Gastroesophageal sphincter (tissue), 4 donors: Measurements from ENCODE around the gene PLRG1. TPM values are rescaled to one million over a fixed set of nuclear protein-coding genes. Genes with fewer than 3 reads are reported as not detected.

Experiments used
- ATAC-seq: fragments of 150-250 bp; one replicate; pipeline ENCODE4 v1.9.1; 2016; ENCODE audit warnings: mild to moderate bottlenecking, moderate library complexity
- H3K27ac ChIP-seq, 4 donors: fragments of 200-600 bp; sonication (generic) in 3 of 4; 1 replicate in 3 of 4; 2 replicates in 1 of 4; pipeline ENCODE4 v1.5.1; 2016 to 2019
- H3K27me3 ChIP-seq: fragments of 200-600 bp; sonication (generic); one replicate; pipeline ENCODE4 v1.5.1; 2019
- H3K36me3 ChIP-seq, 2 donors: fragments of 200-600 bp; sonication (generic); one replicate each; pipeline ENCODE4 v1.5.1; 2019; ENCODE audit warnings: control low read depth in 1 of 2
- H3K4me1 ChIP-seq, 3 donors: fragments of 200-600 bp; sonication (generic); 1 replicate in 2 of 3; 2 replicates in 1 of 3; pipeline ENCODE4 v1.5.1; 2016 to 2019; ENCODE audit warnings: control low read depth in 2 of 3
- H3K4me3 ChIP-seq, 2 donors: fragments of 200-600 bp; sonication (generic); one replicate each; pipeline ENCODE4 v1.5.1; 2019; ENCODE audit warnings: mild to moderate bottlenecking in 1 of 2, moderate library complexity in 1 of 2
- H3K9me3 ChIP-seq, 3 donors: fragments of 200-600 bp; sonication (generic); one replicate each; pipeline ENCODE4 v1.5.1; 2017 to 2019; ENCODE audit warnings: control low read depth in 2 of 3
- EP300 ChIP-seq: sonication (generic); formaldehyde crosslinking; IDR thresholded peaks from one replicate; pipeline ENCODE4 v1.6.1; 2017; ENCODE audit warnings: antibody characterized with exemption, mild to moderate bottlenecking
- POLR2A ChIP-seq, 2 donors: fragments of 450-650 bp; IDR thresholded peaks; one replicate each; pipeline ENCODE4 v1.6.1; 2017; ENCODE audit warnings: antibody characterized with exemption in 2 of 2, mild to moderate bottlenecking in 2 of 2, moderate library complexity in 1 of 2
- POLR2AphosphoS5 ChIP-seq: sonication (generic); formaldehyde crosslinking; IDR thresholded peaks from one replicate; pipeline ENCODE4 v1.6.1; 2017; ENCODE audit warnings: antibody characterized with exemption
- WGBS, 2 donors: methylation state at CpG; one replicate each; pipeline ENCODE4 v1.1.5; 2018; ENCODE audit warnings: low coverage in 1 of 2; 5-methylcytosine and 5-hydroxymethylcytosine counted together
- total RNA-seq, 4 donors: library from RNA; depleted of rRNA; stranded (reverse); fragments of >200 nt; gene quantifications; one replicate each; pipeline ENCODE4 v1.1.0, GENCODE V29; 2016
- TF ChIP-seq, protein P1 (sequence below), 4 experiments: fragments of 200-600 bp in 2 of 4; fragments of 450-650 bp in 2 of 4; sonication (generic) in 1 of 4; IDR thresholded peaks; one replicate each; pipeline ENCODE4 v1.5.1; 2017 to 2019; ENCODE audit warnings: antibody characterized with exemption in 4 of 4, mild to moderate bottlenecking in 2 of 4, moderate library complexity in 2 of 4

The PLRG1 gene
- total RNA-seq, 4 donors from 2014 or later, result 41.4 to 54.0 (median 45.7) TPM

- Histone ChIP-seq H3K27me3 (no peaks in the 10 kb centered on the region), H3K4me3 (no peak overlapping the region), H3K9me3 (no peaks in the 10 kb centered on the region), H3K4me1 (peaks cover 0 to 3% (median 0%) of the 10 kb centered on the region in 3 donors), H3K27ac (no peak overlapping the region), H3K36me3 (peaks cover 18 to 100% of the 10 kb centered on the region in 2 donors)
- TF ChIP-seq POLR2AphosphoS5 (no peak), EP300 (no peak), POLR2A (IDR thresholded peaks at IDR 0.05) (no peak)
- TF ChIP-seq, protein P1, sequence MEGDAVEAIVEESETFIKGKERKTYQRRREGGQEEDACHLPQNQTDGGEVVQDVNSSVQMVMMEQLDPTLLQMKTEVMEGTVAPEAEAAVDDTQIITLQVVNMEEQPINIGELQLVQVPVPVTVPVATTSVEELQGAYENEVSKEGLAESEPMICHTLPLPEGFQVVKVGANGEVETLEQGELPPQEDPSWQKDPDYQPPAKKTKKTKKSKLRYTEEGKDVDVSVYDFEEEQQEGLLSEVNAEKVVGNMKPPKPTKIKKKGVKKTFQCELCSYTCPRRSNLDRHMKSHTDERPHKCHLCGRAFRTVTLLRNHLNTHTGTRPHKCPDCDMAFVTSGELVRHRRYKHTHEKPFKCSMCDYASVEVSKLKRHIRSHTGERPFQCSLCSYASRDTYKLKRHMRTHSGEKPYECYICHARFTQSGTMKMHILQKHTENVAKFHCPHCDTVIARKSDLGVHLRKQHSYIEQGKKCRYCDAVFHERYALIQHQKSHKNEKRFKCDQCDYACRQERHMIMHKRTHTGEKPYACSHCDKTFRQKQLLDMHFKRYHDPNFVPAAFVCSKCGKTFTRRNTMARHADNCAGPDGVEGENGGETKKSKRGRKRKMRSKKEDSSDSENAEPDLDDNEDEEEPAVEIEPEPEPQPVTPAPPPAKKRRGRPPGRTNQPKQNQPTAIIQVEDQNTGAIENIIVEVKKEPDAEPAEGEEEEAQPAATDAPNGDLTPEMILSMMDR (IDR thresholded peaks at IDR 0.05), result no peak
- ATAC-seq, result no peak
- WGBS, 2 donors, result 94 to 100% methylated on average over 3 to 4 of the region's 4 CpGs
These were observed 7.8 kb downstream of the PLRG1 start for GRCh38 chr4:154542271-154542879.

DNA sequence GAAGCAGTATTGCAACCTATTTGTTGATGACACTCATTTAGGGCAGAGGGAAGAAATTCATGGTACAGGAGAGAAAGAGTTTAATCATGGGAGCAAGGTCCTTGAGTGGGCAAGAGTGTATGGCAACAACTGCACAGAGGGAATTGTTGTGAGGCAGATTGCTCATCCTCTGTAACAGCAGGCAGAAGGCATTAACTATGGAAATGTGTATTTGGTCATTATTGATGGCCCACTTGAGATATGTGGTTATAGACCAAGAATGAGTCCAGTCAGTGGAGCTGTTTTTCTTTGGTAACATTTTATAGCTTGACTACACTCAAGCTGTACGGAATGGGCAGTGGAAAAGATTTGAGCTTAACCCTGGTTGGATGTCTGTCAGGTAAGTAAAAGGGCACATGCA is 15.9 kb downstream of the PLRG1 start:
- H3K9me3 ChIP-seq, result no peaks in the 10 kb centered on the region
- no peak overlapping the region for H3K4me3 ChIP-seq
- no peak for TF ChIP-seq POLR2AphosphoS5
- TF ChIP-seq, protein P1 (IDR thresholded peaks at IDR 0.05), result no peak
- TF ChIP-seq POLR2A (IDR thresholded peaks at IDR 0.05), result no peak
- TF ChIP-seq EP300, result no peak
- no peaks in the 10 kb centered on the region for H3K27me3 ChIP-seq
- WGBS, 2 donors, result 78 to 91% methylated on average over 1 of the region's 1 CpG
- H3K4me1 ChIP-seq, result peaks cover 0 to 5% (median 0%) of the 10 kb centered on the region in 3 donors
- H3K36me3 ChIP-seq, result peaks cover 4 to 38% of the 10 kb centered on the region in 2 donors
- no peak for ATAC-seq
- no peak overlapping the region for H3K27ac ChIP-seq

- H3K9me3 ChIP-seq, result no peaks in the 10 kb centered on the region
- TF ChIP-seq, protein P1 (IDR thresholded peaks at IDR 0.05), result no peak
- TF ChIP-seq POLR2A (IDR thresholded peaks at IDR 0.05) (no peak), POLR2AphosphoS5 (no peak), EP300 (no peak)
- H3K4me3 ChIP-seq, result no peak overlapping the region
- peaks cover 0 to 5% (median 0%) of the 10 kb centered on the region in 3 donors for H3K4me1 ChIP-seq
- no peak for ATAC-seq
- 71 to 95% methylated on average over 3 to 4 of the region's 4 CpGs for WGBS, 2 donors
- no peaks in the 10 kb centered on the region for H3K27me3 ChIP-seq
- no peak overlapping the region for H3K27ac ChIP-seq
- H3K36me3 ChIP-seq, result no peaks in the 10 kb centered on the region
These were observed 20.3 kb downstream of the PLRG1 start for GRCh38 chr4:154529728-154530519.

DNA sequence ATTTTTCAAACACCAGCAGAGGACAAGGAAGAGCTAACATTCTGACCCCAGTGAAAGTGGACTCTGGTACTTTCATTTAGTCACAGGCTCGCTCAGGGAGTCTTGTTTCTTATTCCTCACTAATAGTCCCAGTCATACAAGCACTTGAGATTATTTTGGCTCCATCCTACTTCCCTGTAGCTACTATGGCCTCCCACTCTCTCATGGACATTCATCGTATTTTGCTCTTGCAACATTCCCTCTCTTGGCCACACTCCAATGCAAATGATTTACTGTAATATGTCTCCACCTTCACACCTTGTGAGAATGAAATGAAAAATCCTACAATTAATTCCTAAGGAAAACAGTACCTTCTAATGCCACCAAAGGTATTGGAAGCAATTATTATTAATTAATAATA is 21.3 kb downstream of the PLRG1 start:
- no peak for ATAC-seq
- Histone ChIP-seq H3K27me3 (peaks cover 5% of the 10 kb centered on the region), H3K9me3 (no peaks in the 10 kb centered on the region), H3K36me3 (no peaks in the 10 kb centered on the region), H3K4me3 (no peak overlapping the region), H3K27ac (no peak overlapping the region), H3K4me1 (peaks cover 0 to 5% (median 0%) of the 10 kb centered on the region in 3 donors)
- 33 to 47% methylated on average over 2 of the region's 2 CpGs for WGBS, 2 donors
- TF ChIP-seq, protein P1 (IDR thresholded peaks at IDR 0.05), result no peak
- TF ChIP-seq POLR2A (IDR thresholded peaks at IDR 0.05) (no peak), EP300 (no peak), POLR2AphosphoS5 (no peak)

DNA sequence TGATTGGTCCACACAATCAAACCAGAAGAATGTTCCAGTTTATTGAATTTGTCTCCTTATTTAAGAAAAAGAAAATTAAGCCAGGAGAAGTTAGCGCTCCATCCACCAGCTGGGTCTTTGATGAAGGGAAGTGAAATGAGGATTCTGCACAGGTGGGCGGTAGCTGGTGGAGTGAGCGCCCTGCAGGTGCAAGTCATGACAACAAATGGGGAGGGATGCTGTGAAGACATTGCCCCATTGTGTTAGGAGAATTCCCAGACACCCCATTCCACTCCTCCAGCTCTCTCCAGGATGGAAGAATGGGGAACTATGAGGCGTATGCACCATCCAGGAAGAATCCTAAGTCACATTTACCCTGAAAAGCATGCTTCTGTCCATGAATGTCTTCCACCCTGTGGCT is 22.9 kb downstream of the PLRG1 start:
- Histone ChIP-seq H3K9me3 (no peaks in the 10 kb centered on the region), H3K27ac (no peak overlapping the region), H3K36me3 (no peaks in the 10 kb centered on the region), H3K4me1 (peaks cover 0 to 5% (median 0%) of the 10 kb centered on the region in 3 donors), H3K4me3 (no peak overlapping the region), H3K27me3 (peaks cover 7% of the 10 kb centered on the region)
- ATAC-seq, result no peak
- 69 to 80% methylated on average over 4 of the region's 4 CpGs for WGBS, 2 donors
- TF ChIP-seq, protein P1 (IDR thresholded peaks at IDR 0.05), result no peak
- no peak for TF ChIP-seq EP300
- no peak for TF ChIP-seq POLR2AphosphoS5
- no peak for TF ChIP-seq POLR2A (IDR thresholded peaks at IDR 0.05)
